OCI-LY7 (cell line): ENCODE results near the gene ATP2A3. TPM values are rescaled to one million over a fixed set of nuclear protein-coding genes. Genes with fewer than 3 reads are reported as not detected.

Source experiments
- BruUV-seq: library from RNA; stranded (reverse); fragments of 400-500 nt; replicated peaks from 2 replicates; lab custom pipeline; 2021; lab: Mats Ljungman, UMichigan
- CTCF ChIA-PET: fragments of 300-600 bp; sonication (Branson Sonifier 250); formaldehyde crosslinking; loops from one replicate; lab custom pipeline; 2022; ENCODE audit warnings: antibody characterized with exemption; ENCODE audit not compliant: unreplicated experiment; lab: Charles Lee
- POLR2A ChIA-PET: fragments of 300-600 bp; sonication (Branson Sonifier 250); formaldehyde crosslinking; loops from one replicate; lab custom pipeline; 2022; ENCODE audit warnings: antibody characterized with exemption; lab: Charles Lee
- DNase-seq: peaks from one replicate; pipeline ENCODE4 v3.0.0-alpha.2; 2015; ENCODE audit warnings: low spot score
- H2AFZ ChIP-seq: fragments of 200-600 bp; sonication (generic), shearing (Covaris generic); 2 replicates; pipeline ENCODE4 v1.6.1; 2014; ENCODE audit warnings: mild to moderate bottlenecking, antibody characterized with exemption, low read length, moderate library complexity
- H3K27ac ChIP-seq: fragments of 200-600 bp; sonication (generic); 2 replicates; pipeline ENCODE4 v1.5.1; 2014; ENCODE audit warnings: mixed run types, low read depth, mild to moderate bottlenecking, moderate library complexity, low read length, inconsistent platforms; ENCODE audit not compliant: poor library complexity, severe bottlenecking
- H3K36me3 ChIP-seq: fragments of 200-600 bp; sonication (generic); 2 replicates; pipeline ENCODE4 v1.6.1; 2014; ENCODE audit warnings: mild to moderate bottlenecking, antibody characterized with exemption, low read length, moderate library complexity, mixed read lengths; ENCODE audit not compliant: insufficient read depth
- H3K4me1 ChIP-seq: fragments of 200-600 bp; sonication (generic); 2 replicates; pipeline ENCODE4 v1.5.1; 2014; ENCODE audit warnings: mild to moderate bottlenecking, low read length; ENCODE audit not compliant: insufficient read depth, poor library complexity, severe bottlenecking
- H3K4me2 ChIP-seq: fragments of 200-600 bp; sonication (generic); 2 replicates; pipeline ENCODE4 v1.6.1; 2014; ENCODE audit warnings: mild to moderate bottlenecking, low read length
- H3K4me3 ChIP-seq: fragments of 200-600 bp; sonication (generic); 2 replicates; pipeline ENCODE4 v1.5.1; 2014; ENCODE audit warnings: mild to moderate bottlenecking, low read depth, low read length; ENCODE audit not compliant: poor library complexity, severe bottlenecking
- H3K79me2 ChIP-seq: fragments of 200-600 bp; sonication (generic); 2 replicates; pipeline ENCODE4 v1.6.1; 2016; ENCODE audit warnings: low read depth, mild to moderate bottlenecking, low read length, moderate library complexity, mixed read lengths; ENCODE audit not compliant: insufficient read depth
- H3K9me2 ChIP-seq: fragments of 200-600 bp; sonication (generic); 2 replicates; pipeline ENCODE4 v1.6.1; 2016; ENCODE audit warnings: mild to moderate bottlenecking, low read length, mixed read lengths; ENCODE audit not compliant: insufficient read depth
- H3K9me3 ChIP-seq: fragments of 200-600 bp; sonication (generic); 2 replicates; pipeline ENCODE4 v1.6.1; 2014; ENCODE audit warnings: mild to moderate bottlenecking, mixed run types, low read length, mixed read lengths
- H4K20me1 ChIP-seq: fragments of 200-600 bp; sonication (generic); 2 replicates; pipeline ENCODE4 v1.6.1; 2014; ENCODE audit warnings: mild to moderate bottlenecking, antibody characterized with exemption, low read length, moderate library complexity, mixed read lengths; ENCODE audit not compliant: insufficient read depth
- EZH2phosphoT487 ChIP-seq: fragments of 200-600 bp; sonication (generic); IDR thresholded peaks from 2 replicates; pipeline ENCODE4 v1.6.1; 2018; ENCODE audit warnings: low read depth, borderline replicate concordance, mild to moderate bottlenecking, mixed run types, antibody characterized with exemption, low read length, moderate library complexity, mixed read lengths
- intact Hi-C: fragments of 100-400 bp; cut with micrococcal nuclease; formaldehyde crosslinking; loops from one replicate; pipeline ENCODE4 v1.10.0; 2022; ENCODE audit not compliant: unreplicated experiment
- total RNA-seq, 2 experiments: library from RNA; depleted of rRNA in 1 of 2; stranded (reverse); fragments of >200 nt in 1 of 2; shearing (Covaris generic) in 1 of 2; gene quantifications; 2 replicates each; pipeline ENCODE4 v1.2.3, GENCODE V29; 2014 to 2022
- TF ChIP-seq, protein P1 (sequence below): fragments of 200-600 bp; sonication (generic); conservative IDR thresholded peaks from 2 replicates; pipeline ENCODE4 v1.5.1; 2014; ENCODE audit warnings: mild to moderate bottlenecking, antibody characterized with exemption, low read length, moderate library complexity, mixed read lengths

The ATP2A3 gene
- total RNA-seq, 2 experiments from 2014 or later, result 108 to 353 TPM

DNA sequence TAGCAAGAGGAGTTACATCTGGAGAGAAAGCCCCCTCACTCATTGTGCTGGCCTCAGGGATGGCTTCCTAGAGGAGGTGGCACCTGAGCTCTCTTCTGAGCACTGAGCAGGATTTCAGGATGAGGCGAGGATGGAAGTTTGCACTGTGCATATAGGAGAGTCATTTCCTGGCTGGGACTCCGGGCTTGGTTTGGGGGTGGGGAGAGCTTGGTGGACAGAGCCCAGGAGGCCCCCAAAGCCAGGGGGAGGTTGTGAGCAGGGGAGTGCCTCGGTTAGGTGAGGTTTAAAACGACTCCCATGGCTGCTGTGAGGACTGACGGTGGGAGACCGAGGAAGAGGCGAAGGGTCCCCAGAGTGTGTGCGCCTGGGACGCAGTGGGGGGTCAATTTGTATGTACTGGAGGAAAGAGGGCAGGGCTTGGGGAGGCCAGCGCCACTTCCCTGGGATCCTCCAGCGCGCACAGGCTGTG is 72.6 kb downstream of the ATP2A3 start:
- H3K9me3 ChIP-seq, result no peaks in the 10 kb centered on the region
- ChIA-PET POLR2A (no interaction called here), CTCF (no interaction called here)
- no peaks in the 10 kb centered on the region for H3K9me2 ChIP-seq
- DNase-seq, result no peak
- no peaks in the 10 kb centered on the region for H4K20me1 ChIP-seq
- H3K79me2 ChIP-seq, result no peaks in the 10 kb centered on the region
- H3K36me3 ChIP-seq, result no peaks in the 10 kb centered on the region
- H3K4me1 ChIP-seq, result peaks cover 41% of the 10 kb centered on the region
- no peak for TF ChIP-seq EZH2phosphoT487
- TF ChIP-seq, protein P1, sequence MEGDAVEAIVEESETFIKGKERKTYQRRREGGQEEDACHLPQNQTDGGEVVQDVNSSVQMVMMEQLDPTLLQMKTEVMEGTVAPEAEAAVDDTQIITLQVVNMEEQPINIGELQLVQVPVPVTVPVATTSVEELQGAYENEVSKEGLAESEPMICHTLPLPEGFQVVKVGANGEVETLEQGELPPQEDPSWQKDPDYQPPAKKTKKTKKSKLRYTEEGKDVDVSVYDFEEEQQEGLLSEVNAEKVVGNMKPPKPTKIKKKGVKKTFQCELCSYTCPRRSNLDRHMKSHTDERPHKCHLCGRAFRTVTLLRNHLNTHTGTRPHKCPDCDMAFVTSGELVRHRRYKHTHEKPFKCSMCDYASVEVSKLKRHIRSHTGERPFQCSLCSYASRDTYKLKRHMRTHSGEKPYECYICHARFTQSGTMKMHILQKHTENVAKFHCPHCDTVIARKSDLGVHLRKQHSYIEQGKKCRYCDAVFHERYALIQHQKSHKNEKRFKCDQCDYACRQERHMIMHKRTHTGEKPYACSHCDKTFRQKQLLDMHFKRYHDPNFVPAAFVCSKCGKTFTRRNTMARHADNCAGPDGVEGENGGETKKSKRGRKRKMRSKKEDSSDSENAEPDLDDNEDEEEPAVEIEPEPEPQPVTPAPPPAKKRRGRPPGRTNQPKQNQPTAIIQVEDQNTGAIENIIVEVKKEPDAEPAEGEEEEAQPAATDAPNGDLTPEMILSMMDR, result no peak
- H3K4me3 ChIP-seq, result peak overlapping the region; percentile 68
- H2AFZ ChIP-seq, result no peak overlapping the region
- intact Hi-C loops, result no loop called here
- no TSS peak for BruUV-seq
- H3K27ac ChIP-seq, result no peak overlapping the region
- peak overlapping the region; percentile 78 for H3K4me2 ChIP-seq

DNA sequence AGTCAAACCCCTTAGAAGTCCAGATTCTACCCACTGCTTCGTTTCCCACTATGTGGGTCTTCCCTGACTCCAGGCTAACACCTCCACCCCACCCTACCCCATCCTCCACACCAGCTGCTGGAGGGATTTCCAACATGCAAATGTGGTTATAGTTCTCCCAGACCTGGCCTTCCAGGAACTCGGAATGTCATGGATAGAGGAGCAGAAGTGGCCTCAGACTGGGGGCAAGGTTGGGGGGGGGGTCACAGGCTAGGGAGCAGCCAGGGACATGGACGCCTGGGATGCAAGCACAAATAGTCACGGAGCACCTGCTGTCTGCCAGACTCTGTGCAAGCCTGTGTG is 73.4 kb downstream of the ATP2A3 start:
- H2AFZ ChIP-seq, result no peak overlapping the region
- TF ChIP-seq EZH2phosphoT487, result no peak
- TF ChIP-seq, protein P1, result no peak
- no peaks in the 10 kb centered on the region for H3K9me3 ChIP-seq
- H4K20me1 ChIP-seq, result no peaks in the 10 kb centered on the region
- H3K9me2 ChIP-seq, result no peaks in the 10 kb centered on the region
- no peak for DNase-seq
- H3K4me2 ChIP-seq, result no peak overlapping the region
- H3K4me1 ChIP-seq, result peaks cover 35% of the 10 kb centered on the region
- intact Hi-C loops, result no loop called here
- BruUV-seq, result no TSS peak
- CTCF ChIA-PET, result no interaction called here
- POLR2A ChIA-PET, result no interaction called here
- H3K79me2 ChIP-seq, result no peaks in the 10 kb centered on the region
- no peaks in the 10 kb centered on the region for H3K36me3 ChIP-seq
- H3K4me3 ChIP-seq, result no peak overlapping the region
- H3K27ac ChIP-seq, result no peak overlapping the region

DNA sequence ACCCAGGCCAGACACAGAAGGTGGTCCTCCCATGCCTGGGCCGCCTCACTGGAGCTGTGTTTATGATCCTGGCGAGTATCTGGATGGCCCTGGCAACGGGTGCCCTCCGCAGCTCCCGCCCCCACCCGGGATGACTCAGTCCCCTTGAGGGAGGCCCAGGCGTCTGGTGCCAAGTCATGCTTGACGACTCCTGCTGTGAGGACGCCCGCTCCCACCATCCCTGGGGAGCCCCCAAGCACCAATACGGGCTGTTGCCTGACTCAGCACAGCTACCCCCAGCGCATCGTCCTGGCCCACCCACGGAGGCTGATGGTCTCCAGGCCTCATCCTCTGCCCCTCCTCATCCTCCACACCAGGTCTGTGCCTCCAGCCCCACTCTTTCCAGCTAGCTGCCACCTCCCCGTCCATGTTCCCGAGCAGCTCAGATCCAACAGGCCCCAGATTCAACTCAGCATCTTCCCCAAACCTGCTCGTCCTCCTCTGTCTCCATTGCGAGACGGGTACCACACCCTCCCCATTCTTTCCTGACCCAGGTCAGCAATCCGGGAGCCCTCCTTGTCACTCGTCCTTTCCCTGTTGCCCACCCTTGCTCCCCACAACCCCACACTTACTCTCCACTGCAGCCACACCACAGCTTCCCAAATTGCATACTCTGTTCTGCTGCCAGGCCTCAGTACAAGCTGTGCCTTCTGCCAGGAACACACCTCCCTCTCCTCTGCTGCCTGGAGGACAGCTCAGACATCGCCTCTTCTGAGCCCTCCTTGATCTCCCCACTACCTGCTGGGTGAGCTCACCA is 74.0 kb downstream of the ATP2A3 start:
- Histone ChIP-seq H3K9me2 (no peaks in the 10 kb centered on the region), H3K27ac (no peak overlapping the region), H3K79me2 (no peaks in the 10 kb centered on the region), H3K36me3 (no peaks in the 10 kb centered on the region), H3K4me2 (no peak overlapping the region), H2AFZ (no peak overlapping the region), H3K9me3 (no peaks in the 10 kb centered on the region), H4K20me1 (no peaks in the 10 kb centered on the region), H3K4me3 (no peak overlapping the region), H3K4me1 (peaks cover 33% of the 10 kb centered on the region)
- TF ChIP-seq EZH2phosphoT487, result no peak
- TF ChIP-seq, protein P1, result no peak
- BruUV-seq, result no TSS peak
- DNase-seq, result no peak
- ChIA-PET CTCF (no interaction called here), POLR2A (interaction anchor here (0.7 kb wide), 1 partner anchor 224 kb away, joined by 3 read pairs; no protein-coding TSS in a partner anchor)
- intact Hi-C loops, result no loop called here
